GM12878 (cell line): ENCODE data around the gene ZNF888. TPM values are rescaled to one million over a fixed set of nuclear protein-coding genes. Genes with fewer than 3 reads are reported as not detected.

ENCODE experiments used
- ATAC-seq: fragments of 200-7000 bp; cut with Tn5 transposase; 3 replicates; pipeline ENCODE4 v1.9.1; 2020; ENCODE audit warnings: mild to moderate bottlenecking, moderate library complexity
- BruUV-seq: library from RNA; stranded (reverse); fragments of 400-500 nt; replicated peaks from 2 replicates; lab custom pipeline; 2021; lab: Mats Ljungman, UMichigan
- CTCF ChIA-PET: fragments of 300-600 bp; sonication (Branson Sonifier 250); formaldehyde crosslinking; extraction: SDS; loops from one replicate; lab custom pipeline; 2021; ENCODE audit warnings: inconsistent platforms; lab: Yijun Ruan, JAX
- POLR2A ChIA-PET: fragments of 350-600 bp; formaldehyde crosslinking; extraction: SDS; loops from one replicate; lab custom pipeline; 2021; ENCODE audit warnings: inconsistent platforms; lab: Charles Lee
- RAD21 ChIA-PET: fragments of 300-600 bp; sonication (Branson Sonifier 250); formaldehyde crosslinking; loops from one replicate; lab custom pipeline; 2023; ENCODE audit warnings: antibody characterized with exemption; ENCODE audit not compliant: unreplicated experiment; lab: Charles Lee
- SMC1A ChIA-PET: fragments of 300-600 bp; sonication (Branson Sonifier 250); formaldehyde crosslinking; loops from one replicate; lab custom pipeline; 2023; ENCODE audit not compliant: unreplicated experiment, uncharacterized antibody; lab: Charles Lee
- DNase-seq: peaks from one replicate; pipeline ENCODE4 v3.0.0-alpha.2; 2011; ENCODE audit warnings: low read depth, low spot score
- FAIRE-seq: peaks from 3 replicates; lab custom pipeline; 2011; peaks lifted over from hg19 to GRCh38; lab: Jason Lieb, UNC
- H2AFZ ChIP-seq: 2 replicates; pipeline ENCODE4 v1.6.0; 2011; ENCODE audit warnings: low read depth, low read length, control low read depth; ENCODE audit not compliant: control insufficient read depth
- H3K27ac ChIP-seq: 2 replicates; pipeline ENCODE4 v1.5.1; 2011; ENCODE audit warnings: control low read depth; ENCODE audit not compliant: control insufficient read depth, insufficient read depth
- H3K27me3 ChIP-seq, 2 experiments: replicated peaks in 1 of 2; 2 replicates each; pipeline versions ENCODE4 v1.6.0 to v1.6.1; 2011; ENCODE audit warnings: low read length in 1 of 2; ENCODE audit not compliant: control insufficient read depth in 2 of 2, insufficient read depth in 2 of 2
- H3K36me3 ChIP-seq, 2 experiments: 2 replicates each; pipeline ENCODE4 v1.5.1; 2011; ENCODE audit warnings: low read length in 1 of 2; ENCODE audit not compliant: control insufficient read depth in 2 of 2, insufficient read depth in 2 of 2
- H3K4me1 ChIP-seq: 2 replicates; pipeline ENCODE4 v1.6.1; 2011; ENCODE audit warnings: mild to moderate bottlenecking, low read length, moderate library complexity, mixed read lengths; ENCODE audit not compliant: control insufficient read depth, insufficient read depth
- H3K4me2 ChIP-seq: 2 replicates; pipeline ENCODE4 v1.6.0; 2011; ENCODE audit warnings: control low read depth; ENCODE audit not compliant: control insufficient read depth, insufficient read depth
- H3K4me3 ChIP-seq: fragments of 200-600 bp; sonication (generic); 2 replicates; pipeline ENCODE4 v1.5.1; 2016
- H3K79me2 ChIP-seq: 2 replicates; pipeline ENCODE4 v1.6.0; 2011; ENCODE audit warnings: low read length; ENCODE audit not compliant: control insufficient read depth, insufficient read depth
- H3K9ac ChIP-seq: 2 replicates; pipeline ENCODE4 v1.8.0; 2011; ENCODE audit warnings: low read length, control low read depth, mixed read lengths; ENCODE audit not compliant: control insufficient read depth, insufficient read depth
- H3K9me3 ChIP-seq: replicated peaks from 3 replicates; pipeline ENCODE4 v1.5.1; 2011; ENCODE audit warnings: mild to moderate bottlenecking, low read length; ENCODE audit not compliant: control insufficient read depth, insufficient read depth
- H4K20me1 ChIP-seq: 2 replicates; pipeline ENCODE4 v1.6.0; 2011; ENCODE audit not compliant: control insufficient read depth, insufficient read depth
- BCL11A ChIP-seq: IDR thresholded peaks from 2 replicates; pipeline ENCODE4 v1.6.1; 2011; ENCODE audit warnings: low read depth, low read length
- CHD2 ChIP-seq: IDR thresholded peaks from 2 replicates; pipeline ENCODE4 v1.6.1; 2011; ENCODE audit warnings: low read depth, low read length, improper control_type of control experiment, borderline replicate concordance
- E4F1 ChIP-seq: fragments of 450-650 bp; IDR thresholded peaks from 2 replicates; pipeline ENCODE4 v1.6.1; 2018; ENCODE audit warnings: borderline replicate concordance, mild to moderate bottlenecking; ENCODE audit not compliant: partially characterized antibody
- GABPA ChIP-seq: IDR thresholded peaks from 2 replicates; pipeline ENCODE4 v1.6.1; 2014; ENCODE audit warnings: antibody characterized with exemption, low read depth, mild to moderate bottlenecking, inconsistent platforms
- MXI1 ChIP-seq: fragments of 150-350 bp; IDR thresholded peaks from 2 replicates; pipeline ENCODE4 v1.6.1; 2011; ENCODE audit warnings: low read depth, mild to moderate bottlenecking, inconsistent platforms, low read length, improper control_type of control experiment
- NR2C1 ChIP-seq: fragments of 450-650 bp; IDR thresholded peaks from 2 replicates; pipeline ENCODE4 v1.6.1; 2017; ENCODE audit warnings: antibody characterized with exemption, mild to moderate bottlenecking, moderate library complexity
- PKNOX1 ChIP-seq: fragments of 450-650 bp; IDR thresholded peaks from 2 replicates; pipeline ENCODE4 v1.6.1; 2016; ENCODE audit warnings: mild to moderate bottlenecking
- RELB ChIP-seq: fragments of 450-650 bp; IDR thresholded peaks from 2 replicates; pipeline ENCODE4 v1.6.1; 2017; ENCODE audit warnings: low read depth, mild to moderate bottlenecking, moderate library complexity
- TCF3 ChIP-seq: IDR thresholded peaks from 2 replicates; pipeline ENCODE4 v1.6.1; 2012; ENCODE audit warnings: low read depth, mild to moderate bottlenecking, low read length, borderline replicate concordance; ENCODE audit not compliant: insufficient read depth
- ZNF687 ChIP-seq: fragments of 450-650 bp; IDR thresholded peaks from 2 replicates; pipeline ENCODE4 v1.6.1; 2017; ENCODE audit warnings: mild to moderate bottlenecking, moderate library complexity
- WGBS: methylation state at CpG from one replicate; pipeline ENCODE4 v1.1.6; 2016; ENCODE audit warnings: low lambda C conversion rate; ENCODE audit not compliant: insufficient replicate concordance, insufficient coverage; ENCODE audit errors: missing lambda C conversion rate; 5-methylcytosine and 5-hydroxymethylcytosine counted together
- in situ Hi-C: fragments of 300-500 bp; cut with MboI; formaldehyde crosslinking; loops from 9 replicates; pipeline ENCODE4 v1.14.3; 2018; ENCODE audit warnings: mixed read lengths
- intact Hi-C: fragments of 100-400 bp; cut with micrococcal nuclease; formaldehyde crosslinking; loops from one replicate; pipeline ENCODE4 v1.14.2; 2022; ENCODE audit not compliant: unreplicated experiment
- polyA plus RNA-seq, 11 experiments: library from polyadenylated mRNA; depleted of rRNA in 4 of 11; unstranded in 6 of 11; stranded (reverse) in 5 of 11; fragments of >200 nt; fragmentation: Nextera tagmentation in 4 of 11; fragmentation: Illumina TruSeq in 1 of 11; extraction: Ambion mirVana in 4 of 11; extraction: Trizol in 1 of 11; gene quantifications; 1 replicate in 1 of 11; 2 replicates in 10 of 11; pipeline versions ENCODE4 v1.2.1 to v1.2.3, GENCODE V29; 2011 to 2016; ENCODE audit warnings: inconsistent platforms in 2 of 11, missing spikeins in 2 of 11, low read depth in 1 of 11
- total RNA-seq, 4 experiments: library from RNA; depleted of rRNA in 3 of 4; stranded (reverse); fragments of >200 nt in 3 of 4; fragmentation: Illumina TruSeq in 1 of 4; extraction: Trizol in 1 of 4; gene quantifications; 2 replicates each; pipeline versions ENCODE4 v1.2.1 to v1.2.3, GENCODE V29; 2013 to 2021

ZNF888 gene
- total and polyA plus RNA-seq, 10 of the 15 experiments (the other 5 are each of a cell fraction or from before 2014, with no cell fraction given): 0.26 to 4.3 (median 2.7) TPM

GRCh38 chr19:52897138-52897935 is 25.9 kb downstream of the ZNF888 start, which contains the start of gene ZNF320:
Gene ZNF320 (minus strand): TSS chr19:52897635. CDS start chr19:52890255, 7,380 bp downstream.
- H3K79me2 ChIP-seq: peaks cover 3% of the 10 kb centered on the region
- H3K36me3 ChIP-seq: no peaks in the 10 kb centered on the region; a peak in 1 of 4 replicates
- no peaks in the 10 kb centered on the region; the same call in 1 of the 3 replicates for H3K9me3 ChIP-seq
- in situ Hi-C loops (no loop called here), intact Hi-C loops (no loop called here)
- peak within 1 kb of the TSS; percentile 86 for H3K4me2 ChIP-seq
- H4K20me1 ChIP-seq: no peaks in the 10 kb centered on the region
- ChIA-PET SMC1A (no interaction called here), CTCF (no interaction called here), POLR2A (interaction anchor here (0.9 kb wide), 1 partner anchor 25 kb away, joined by 3 read pairs; no protein-coding TSS in a partner anchor), RAD21 (no interaction called here)
- DNase-seq (peak; percentile 76), ATAC-seq (peak; percentile 100), FAIRE-seq (peak; percentile 84)
- WGBS: 10% methylated on average over 56 of the region's 56 CpGs
- peak within 1 kb of the TSS; percentile 83 for H3K27ac ChIP-seq
- TSS peak; percentile 83 for BruUV-seq
- H3K4me1 ChIP-seq: no peaks in the 10 kb centered on the region; the same call in 1 of the 2 replicates
- H2AFZ ChIP-seq: peak within 1 kb of the TSS; percentile 77
- no peaks in the 10 kb centered on the region for H3K27me3 ChIP-seq
- H3K4me3 ChIP-seq: peak within 1 kb of the TSS; percentile 73
- peak within 1 kb of the TSS; percentile 86 for H3K9ac ChIP-seq
- TF ChIP-seq E4F1 (peak; percentile 34), RELB (0 out of 2 replicates have a peak, but pooled peaks have one; percentile 41), TCF3 (no peak), BCL11A (0 out of 2 replicates have a peak, but pooled peaks have one; percentile 9), GABPA (peak; percentile 78), CHD2 (peak; percentile 39; the same call in 1 of the 2 replicates), PKNOX1 (peak; percentile 90), NR2C1 (peak; percentile 94), ZNF687 (peak; percentile 86), MXI1 (peak; percentile 84; the same call in 1 of the 2 replicates)
